ENCODE measurements around the gene ZSCAN10.

- TF ChIP-seq CTCF (IDR thresholded peaks at IDR 0.05) (no peak), ZFX (IDR thresholded peaks at IDR 0.05; ENCODE audit: borderline replicate concordance) (no peak)
Measured at GRCh38 chr16:3085868-3086595, 13.1 kb downstream of the ZSCAN10 start.

Data from 22Rv1 (cell line).